ENCODE results near the gene DHRS11.

DHRS11 gene

DNA sequence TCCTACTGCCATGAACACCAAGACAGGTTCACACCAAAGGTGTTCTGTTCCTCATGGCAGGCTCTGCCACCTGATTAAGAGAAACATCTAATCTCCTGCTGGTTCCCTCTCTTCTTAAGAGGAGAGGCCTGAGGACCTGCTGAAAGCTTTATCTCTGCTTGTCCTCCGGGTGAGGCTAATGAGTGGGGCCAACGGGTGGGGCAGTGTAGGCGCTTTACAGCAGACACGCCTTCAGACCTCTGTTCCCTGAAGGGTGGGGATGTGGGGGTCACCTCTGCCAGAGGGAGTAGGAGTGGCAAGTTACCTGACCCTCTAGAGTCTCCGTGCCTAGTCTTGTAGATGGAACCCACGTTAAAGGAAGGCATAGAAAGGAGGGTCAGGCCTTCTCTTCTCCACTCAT, 5.5 kb downstream of the DHRS11 start:
- Histone ChIP-seq H3K9me3 (no peaks in the 10 kb centered on the region), H3K36me3 (no peaks in the 10 kb centered on the region), H3K27me3 (peaks cover 22% of the 10 kb centered on the region), H3K4me1 (ENCODE audit: control insufficient read depth in 1 of 2, insufficient read depth in 1 of 2, low read depth in 1 of 2, low read length in 1 of 2) (peaks cover 19 to 22% of the 10 kb centered on the region in 2 experiments), H3K27ac (no peak overlapping the region), H3K4me3 (ENCODE audit: low read depth in 1 of 2, low read length in 1 of 2) (no peak overlapping the region)
- no peak for TF ChIP-seq CTCF (IDR thresholded peaks at IDR 0.05)

DNA sequence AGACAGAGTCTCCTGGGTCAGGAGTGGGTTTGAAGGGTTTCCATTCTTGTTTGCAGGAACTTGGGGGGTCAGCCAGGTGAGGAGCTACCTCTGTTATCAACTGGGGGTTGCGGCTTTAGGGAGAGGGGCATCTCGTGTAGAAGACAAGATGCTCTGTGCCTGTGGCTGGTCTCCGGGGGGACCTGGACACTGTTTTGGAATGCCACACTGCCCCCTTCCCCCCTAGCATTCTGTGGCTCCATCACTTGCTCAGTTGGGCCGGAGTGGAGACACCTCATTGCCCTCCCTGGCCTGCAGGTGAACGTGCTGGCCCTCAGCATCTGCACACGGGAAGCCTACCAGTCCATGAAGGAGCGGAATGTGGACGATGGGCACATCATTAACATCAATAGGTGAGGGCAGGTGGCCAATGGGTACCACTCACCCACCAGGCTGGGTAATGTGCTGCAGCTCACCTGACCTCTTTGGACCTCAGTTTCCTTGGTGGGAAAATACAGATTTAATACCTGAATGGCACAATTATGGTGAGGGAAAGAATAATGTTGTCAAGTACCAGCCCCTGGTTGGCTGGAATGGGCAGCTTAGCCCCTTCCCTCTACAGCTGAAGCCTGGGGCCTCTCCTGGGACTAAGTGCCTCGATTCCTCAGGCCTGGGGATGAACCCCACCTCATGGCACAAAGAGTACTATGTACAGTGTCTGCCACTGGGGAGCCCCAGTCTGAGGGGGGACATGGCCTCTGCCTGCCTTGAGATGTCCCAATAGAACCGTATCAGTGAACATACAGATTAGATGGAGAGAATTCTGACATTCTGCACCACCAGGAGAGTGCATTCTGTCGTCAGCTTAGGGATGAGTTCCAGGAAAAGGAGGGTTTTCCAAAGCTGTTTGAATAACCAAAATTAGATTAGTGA, 6.4 kb downstream of the DHRS11 start:
- Histone ChIP-seq H3K27me3 (peaks cover 13% of the 10 kb centered on the region), H3K4me3 (ENCODE audit: low read depth in 1 of 2, low read length in 1 of 2) (no peak overlapping the region), H3K4me1 (ENCODE audit: control insufficient read depth in 1 of 2, insufficient read depth in 1 of 2, low read depth in 1 of 2, low read length in 1 of 2) (peaks cover 24 to 26% of the 10 kb centered on the region in 2 experiments), H3K36me3 (no peaks in the 10 kb centered on the region), H3K9me3 (no peaks in the 10 kb centered on the region), H3K27ac (no peak overlapping the region)
- no peak for TF ChIP-seq CTCF (IDR thresholded peaks at IDR 0.05)

- Histone ChIP-seq H3K27ac (no peak overlapping the region), H3K27me3 (peaks cover 4% of the 10 kb centered on the region), H3K4me3 (ENCODE audit: low read depth in 1 of 2, low read length in 1 of 2) (no peak overlapping the region), H3K9me3 (no peaks in the 10 kb centered on the region), H3K36me3 (no peaks in the 10 kb centered on the region), H3K4me1 (ENCODE audit: control insufficient read depth in 1 of 2, insufficient read depth in 1 of 2, low read depth in 1 of 2, low read length in 1 of 2) (peaks cover 33 to 34% of the 10 kb centered on the region in 2 experiments)
- TF ChIP-seq CTCF (IDR thresholded peaks at IDR 0.05), result no peak
Observed at GRCh38 chr17:36598951-36599401, 7.3 kb downstream of the DHRS11 start.

GRCh38 chr17:36599546-36600250, 8.0 kb downstream of the DHRS11 start:
- Histone ChIP-seq H3K27me3 (no peaks in the 10 kb centered on the region), H3K27ac (no peak overlapping the region), H3K9me3 (no peaks in the 10 kb centered on the region), H3K36me3 (no peaks in the 10 kb centered on the region), H3K4me1 (ENCODE audit: control insufficient read depth in 1 of 2, insufficient read depth in 1 of 2, low read depth in 1 of 2, low read length in 1 of 2) (peaks cover 35% of the 10 kb centered on the region in 2 experiments), H3K4me3 (ENCODE audit: low read depth in 1 of 2, low read length in 1 of 2) (no peak overlapping the region)
- no peak for TF ChIP-seq CTCF (IDR thresholded peaks at IDR 0.05)

DNA sequence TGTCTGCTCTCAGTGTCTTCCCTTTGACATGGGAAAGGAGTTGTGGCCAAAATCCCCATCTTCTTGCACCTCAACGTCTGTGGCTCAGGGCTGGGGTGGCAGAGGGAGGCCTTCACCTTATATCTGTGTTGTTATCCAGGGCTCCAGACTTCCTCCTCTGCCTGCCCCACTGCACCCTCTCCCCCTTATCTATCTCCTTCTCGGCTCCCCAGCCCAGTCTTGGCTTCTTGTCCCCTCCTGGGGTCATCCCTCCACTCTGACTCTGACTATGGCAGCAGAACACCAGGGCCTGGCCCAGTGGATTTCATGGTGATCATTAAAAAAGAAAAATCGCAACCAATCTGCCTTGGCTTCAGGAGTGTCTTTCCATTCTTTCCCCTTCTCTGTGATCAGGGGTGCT, 8.8 kb downstream of the DHRS11 start:
- Histone ChIP-seq H3K36me3 (no peaks in the 10 kb centered on the region), H3K4me3 (ENCODE audit: low read depth in 1 of 2, low read length in 1 of 2) (peak overlapping the region; percentile 80 to 91), H3K27me3 (no peaks in the 10 kb centered on the region), H3K27ac (peak overlapping the region; percentile 55), H3K4me1 (ENCODE audit: control insufficient read depth in 1 of 2, insufficient read depth in 1 of 2, low read depth in 1 of 2, low read length in 1 of 2) (peaks cover 35% of the 10 kb centered on the region in 2 experiments), H3K9me3 (no peaks in the 10 kb centered on the region)
- TF ChIP-seq CTCF (IDR thresholded peaks at IDR 0.05), result no peak
